ENCODE data around the gene TBC1D8.

TBC1D8 gene

DNA sequence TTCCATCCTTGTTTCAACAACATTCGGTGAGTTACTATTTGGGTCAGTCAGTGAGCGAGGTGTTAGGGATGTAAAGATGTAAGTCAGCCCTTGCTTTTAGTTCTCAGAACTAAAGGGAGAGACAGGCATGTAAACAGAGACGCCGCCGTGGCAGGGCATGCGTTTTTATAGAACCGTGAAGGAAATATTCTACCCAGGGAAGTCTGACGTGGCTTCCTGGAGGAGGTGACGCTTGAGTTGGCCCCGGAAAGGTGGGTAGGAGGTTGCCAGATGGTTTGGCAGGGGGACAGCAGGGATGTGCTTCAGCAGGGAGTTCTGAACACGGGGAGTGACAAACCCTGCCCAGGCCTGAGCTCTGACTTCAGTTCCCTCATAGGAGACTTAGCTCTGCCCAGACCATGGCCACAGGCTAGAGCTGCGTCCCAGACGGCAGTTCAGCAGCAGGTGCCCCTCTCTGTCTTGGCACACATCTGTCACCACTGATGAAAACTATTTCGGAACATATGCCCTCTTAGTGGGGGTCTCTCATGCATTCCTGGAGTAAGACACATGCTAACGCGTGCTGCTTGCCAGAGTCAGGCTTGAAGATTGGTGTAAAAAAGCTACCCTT lies 172.5 kb downstream of the TBC1D8 start:
- Histone ChIP-seq H3K27ac (ENCODE audit: poor library complexity, severe bottlenecking) (no peak overlapping the region), H3K4me3 (ENCODE audit: severe bottlenecking) (no peak overlapping the region), H3K36me3 (ENCODE audit: low read depth) (peaks cover 28% of the 10 kb centered on the region), H3K4me1 (ENCODE audit: insufficient read depth, poor library complexity, severe bottlenecking) (no peaks in the 10 kb centered on the region), H3K27me3 (ENCODE audit: insufficient read depth, poor library complexity, severe bottlenecking) (no peaks in the 10 kb centered on the region), H3K9me3 (ENCODE audit: severe bottlenecking) (no peaks in the 10 kb centered on the region)
- DNase-seq (ENCODE audit: low spot score) (no peak), ATAC-seq (ENCODE audit: low read depth) (no peak)
- TF ChIP-seq, protein P1, sequence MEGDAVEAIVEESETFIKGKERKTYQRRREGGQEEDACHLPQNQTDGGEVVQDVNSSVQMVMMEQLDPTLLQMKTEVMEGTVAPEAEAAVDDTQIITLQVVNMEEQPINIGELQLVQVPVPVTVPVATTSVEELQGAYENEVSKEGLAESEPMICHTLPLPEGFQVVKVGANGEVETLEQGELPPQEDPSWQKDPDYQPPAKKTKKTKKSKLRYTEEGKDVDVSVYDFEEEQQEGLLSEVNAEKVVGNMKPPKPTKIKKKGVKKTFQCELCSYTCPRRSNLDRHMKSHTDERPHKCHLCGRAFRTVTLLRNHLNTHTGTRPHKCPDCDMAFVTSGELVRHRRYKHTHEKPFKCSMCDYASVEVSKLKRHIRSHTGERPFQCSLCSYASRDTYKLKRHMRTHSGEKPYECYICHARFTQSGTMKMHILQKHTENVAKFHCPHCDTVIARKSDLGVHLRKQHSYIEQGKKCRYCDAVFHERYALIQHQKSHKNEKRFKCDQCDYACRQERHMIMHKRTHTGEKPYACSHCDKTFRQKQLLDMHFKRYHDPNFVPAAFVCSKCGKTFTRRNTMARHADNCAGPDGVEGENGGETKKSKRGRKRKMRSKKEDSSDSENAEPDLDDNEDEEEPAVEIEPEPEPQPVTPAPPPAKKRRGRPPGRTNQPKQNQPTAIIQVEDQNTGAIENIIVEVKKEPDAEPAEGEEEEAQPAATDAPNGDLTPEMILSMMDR (IDR thresholded peaks at IDR 0.05; ENCODE audit: poor library complexity, severe bottlenecking), result no peak

- H3K4me3 ChIP-seq (ENCODE audit: severe bottlenecking), result no peak overlapping the region
- H3K27ac ChIP-seq (ENCODE audit: poor library complexity, severe bottlenecking), result no peak overlapping the region
- no peaks in the 10 kb centered on the region for H3K27me3 ChIP-seq (ENCODE audit: insufficient read depth, poor library complexity, severe bottlenecking)
- no peak for DNase-seq (ENCODE audit: low spot score)
- no peaks in the 10 kb centered on the region for H3K4me1 ChIP-seq (ENCODE audit: insufficient read depth, poor library complexity, severe bottlenecking)
- TF ChIP-seq, protein P1 (IDR thresholded peaks at IDR 0.05; ENCODE audit: poor library complexity, severe bottlenecking), result no peak
- H3K9me3 ChIP-seq (ENCODE audit: severe bottlenecking), result no peaks in the 10 kb centered on the region
- peaks cover 31% of the 10 kb centered on the region for H3K36me3 ChIP-seq (ENCODE audit: low read depth)
- no peak for ATAC-seq (ENCODE audit: low read depth)
These were observed 173.7 kb downstream of the TBC1D8 start for GRCh38 chr2:100977511-100977910.

DNA sequence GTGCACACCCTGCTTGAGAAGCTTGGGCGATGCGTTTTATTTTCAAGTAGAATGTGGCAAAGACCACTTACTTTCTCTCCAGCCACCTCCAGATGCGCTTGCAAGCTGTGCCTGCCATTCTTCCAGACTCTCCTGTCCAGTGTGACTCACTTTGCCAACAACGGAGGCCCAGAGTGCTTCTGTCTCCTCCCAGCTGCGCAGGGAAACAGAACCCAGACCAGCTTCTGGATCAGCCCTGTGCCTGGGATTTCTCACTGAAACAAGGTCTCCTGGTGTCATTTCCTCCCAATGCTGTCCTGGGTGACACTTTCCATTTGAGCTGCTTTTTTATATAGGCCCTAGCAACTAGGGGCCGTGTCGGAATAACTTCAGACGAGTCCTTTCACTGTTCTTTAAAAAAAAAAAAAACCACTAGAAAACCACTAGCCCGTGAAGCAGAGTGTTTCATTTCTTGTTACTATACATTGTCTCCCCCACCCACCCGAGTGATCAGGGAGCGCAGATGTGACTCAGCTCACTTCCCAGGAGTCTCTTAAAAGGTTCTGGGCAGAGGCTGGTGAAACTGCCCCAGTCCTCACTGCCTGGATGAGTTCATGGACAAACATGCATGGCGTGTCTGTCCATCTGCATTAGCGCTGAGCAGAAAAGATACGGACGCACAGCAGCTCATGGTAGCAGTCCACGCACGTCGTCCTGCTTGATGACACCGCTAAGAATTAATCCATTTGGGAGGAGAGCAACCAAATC lies 174.4 kb downstream of the TBC1D8 start:
- H3K36me3 ChIP-seq (ENCODE audit: low read depth), result peaks cover 31% of the 10 kb centered on the region
- H3K27me3 ChIP-seq (ENCODE audit: insufficient read depth, poor library complexity, severe bottlenecking), result no peaks in the 10 kb centered on the region
- H3K9me3 ChIP-seq (ENCODE audit: severe bottlenecking), result no peaks in the 10 kb centered on the region
- no peak overlapping the region for H3K27ac ChIP-seq (ENCODE audit: poor library complexity, severe bottlenecking)
- ATAC-seq (ENCODE audit: low read depth), result no peak
- no peaks in the 10 kb centered on the region for H3K4me1 ChIP-seq (ENCODE audit: insufficient read depth, poor library complexity, severe bottlenecking)
- no peak overlapping the region for H3K4me3 ChIP-seq (ENCODE audit: severe bottlenecking)
- TF ChIP-seq, protein P1 (IDR thresholded peaks at IDR 0.05; ENCODE audit: poor library complexity, severe bottlenecking), result no peak
- DNase-seq (ENCODE audit: low spot score), result no peak

DNA sequence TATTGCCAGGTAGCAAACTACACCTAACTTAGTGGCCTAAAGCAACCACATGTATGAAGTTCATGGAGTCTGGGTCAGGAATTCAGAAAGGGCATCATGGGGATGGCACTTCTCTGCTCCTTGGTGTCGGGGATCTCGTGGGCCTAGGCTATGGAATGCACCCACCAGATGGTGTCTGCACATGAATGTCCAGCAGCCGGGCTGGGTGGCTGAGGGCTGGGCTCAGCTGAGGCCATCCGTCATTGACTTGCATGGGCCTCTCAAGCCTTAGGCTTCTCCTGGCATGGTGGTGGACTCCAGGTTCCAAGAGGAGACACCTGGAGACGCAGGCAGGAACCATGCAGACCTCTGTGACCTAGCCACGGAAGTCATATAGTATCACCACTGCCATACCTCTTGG lies 175.1 kb downstream of the TBC1D8 start:
- H3K36me3 ChIP-seq (ENCODE audit: low read depth), result peaks cover 31% of the 10 kb centered on the region
- no peaks in the 10 kb centered on the region for H3K4me1 ChIP-seq (ENCODE audit: insufficient read depth, poor library complexity, severe bottlenecking)
- H3K4me3 ChIP-seq (ENCODE audit: severe bottlenecking), result no peak overlapping the region
- no peak for ATAC-seq (ENCODE audit: low read depth)
- no peaks in the 10 kb centered on the region for H3K9me3 ChIP-seq (ENCODE audit: severe bottlenecking)
- H3K27ac ChIP-seq (ENCODE audit: poor library complexity, severe bottlenecking), result no peak overlapping the region
- DNase-seq (ENCODE audit: low spot score), result no peak
- no peaks in the 10 kb centered on the region for H3K27me3 ChIP-seq (ENCODE audit: insufficient read depth, poor library complexity, severe bottlenecking)
- TF ChIP-seq, protein P1 (IDR thresholded peaks at IDR 0.05; ENCODE audit: poor library complexity, severe bottlenecking), result no peak

DNA sequence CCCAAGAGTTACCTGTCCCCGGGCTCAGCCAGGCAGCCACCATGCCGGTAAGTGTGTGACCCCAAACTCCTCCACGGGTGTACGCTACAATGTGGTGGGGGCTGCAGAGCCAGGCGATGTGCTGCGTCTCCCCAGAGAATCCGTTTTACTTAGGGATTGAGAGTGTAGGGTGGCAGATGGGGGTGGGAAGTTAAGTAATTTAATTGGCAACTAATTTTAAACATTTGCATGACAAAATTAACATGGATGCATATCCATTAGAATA lies 175.7 kb downstream of the TBC1D8 start:
- H3K36me3 ChIP-seq (ENCODE audit: low read depth), result peaks cover 31% of the 10 kb centered on the region
- ATAC-seq (ENCODE audit: low read depth) (no peak), DNase-seq (ENCODE audit: low spot score) (no peak)
- no peaks in the 10 kb centered on the region for H3K9me3 ChIP-seq (ENCODE audit: severe bottlenecking)
- no peaks in the 10 kb centered on the region for H3K27me3 ChIP-seq (ENCODE audit: insufficient read depth, poor library complexity, severe bottlenecking)
- no peaks in the 10 kb centered on the region for H3K4me1 ChIP-seq (ENCODE audit: insufficient read depth, poor library complexity, severe bottlenecking)
- TF ChIP-seq, protein P1 (IDR thresholded peaks at IDR 0.05; ENCODE audit: poor library complexity, severe bottlenecking), result no peak
- no peak overlapping the region for H3K27ac ChIP-seq (ENCODE audit: poor library complexity, severe bottlenecking)
- no peak overlapping the region for H3K4me3 ChIP-seq (ENCODE audit: severe bottlenecking)

Data from RWPE2 (cell line).